Measurements from ENCODE around the gene GPD1. TPM values are rescaled to one million over a fixed set of nuclear protein-coding genes. Genes with fewer than 3 reads are reported as not detected.

Gene GPD1
- 0.29 and 3.8 TPM in 2 replicates for total RNA-seq (2014; rRNA removed; shearing (Covaris generic))

GRCh38 chr12:50103767-50104321, at the start of gene GPD1:
TSS of gene GPD1 (plus strand) at chr12:50104008. CDS start at chr12:50104051, 43 bp downstream.
- peak; percentile 15 for DNase-seq (ENCODE audit: low spot score)

DNA sequence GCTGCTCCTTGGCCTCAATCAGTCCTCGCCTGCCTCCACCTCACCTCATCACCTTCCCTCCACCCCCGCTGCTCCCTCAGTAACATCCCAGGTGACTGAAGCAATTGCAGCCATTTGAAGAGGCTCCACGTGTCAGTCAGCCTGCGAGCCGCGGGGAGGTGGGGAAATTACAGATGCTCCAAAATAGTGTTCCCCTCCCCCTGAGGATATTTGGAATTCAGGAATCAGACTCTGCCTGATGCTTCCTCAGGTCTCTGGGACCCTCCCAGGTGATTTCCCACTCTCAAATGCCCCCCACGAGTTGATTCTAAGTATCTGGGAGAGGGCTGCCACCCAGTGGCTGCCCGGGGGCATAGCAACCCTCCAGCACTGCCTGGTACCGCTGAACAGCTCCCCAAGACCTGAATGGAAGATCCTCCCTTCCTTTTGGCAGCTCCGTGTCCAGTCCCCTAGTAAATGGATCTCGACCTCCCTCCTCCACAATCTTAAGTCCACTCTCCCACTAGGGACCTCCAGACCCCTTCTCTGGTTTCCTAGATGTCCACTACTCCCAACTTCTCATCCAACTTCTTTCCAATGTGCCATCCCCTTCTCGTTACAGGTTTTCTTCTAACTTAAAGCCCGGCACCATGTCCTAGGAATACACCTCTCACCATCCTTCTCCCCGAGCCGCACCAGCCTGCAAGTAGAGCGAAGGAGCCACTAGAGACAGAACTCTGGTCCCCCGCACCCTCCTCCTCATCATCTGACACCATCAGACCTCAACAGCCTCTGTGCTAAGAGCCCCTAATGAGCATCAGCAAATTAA, 47.8 kb upstream of the GPD1 start:
- peak; percentile 25 for DNase-seq (ENCODE audit: low spot score)

DNA sequence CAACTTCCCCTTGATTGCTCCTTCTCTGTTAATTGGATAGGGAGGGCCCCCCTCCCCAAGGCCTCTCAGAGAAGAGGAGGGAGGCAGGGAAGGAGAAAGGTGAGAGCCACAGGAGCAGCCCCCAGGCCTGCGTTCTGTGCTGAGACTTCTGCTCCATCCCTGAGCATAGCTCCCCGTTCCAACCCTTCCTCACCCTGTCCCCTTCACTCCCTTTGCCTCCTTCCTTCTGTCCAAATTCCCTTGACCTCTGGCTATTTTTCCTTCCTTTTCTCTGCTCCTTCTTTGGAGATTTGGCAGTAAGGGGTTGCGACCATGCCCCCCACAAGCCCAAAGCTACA, 47.2 kb upstream of the GPD1 start:
- DNase-seq (ENCODE audit: low spot score) = no peak

DNA sequence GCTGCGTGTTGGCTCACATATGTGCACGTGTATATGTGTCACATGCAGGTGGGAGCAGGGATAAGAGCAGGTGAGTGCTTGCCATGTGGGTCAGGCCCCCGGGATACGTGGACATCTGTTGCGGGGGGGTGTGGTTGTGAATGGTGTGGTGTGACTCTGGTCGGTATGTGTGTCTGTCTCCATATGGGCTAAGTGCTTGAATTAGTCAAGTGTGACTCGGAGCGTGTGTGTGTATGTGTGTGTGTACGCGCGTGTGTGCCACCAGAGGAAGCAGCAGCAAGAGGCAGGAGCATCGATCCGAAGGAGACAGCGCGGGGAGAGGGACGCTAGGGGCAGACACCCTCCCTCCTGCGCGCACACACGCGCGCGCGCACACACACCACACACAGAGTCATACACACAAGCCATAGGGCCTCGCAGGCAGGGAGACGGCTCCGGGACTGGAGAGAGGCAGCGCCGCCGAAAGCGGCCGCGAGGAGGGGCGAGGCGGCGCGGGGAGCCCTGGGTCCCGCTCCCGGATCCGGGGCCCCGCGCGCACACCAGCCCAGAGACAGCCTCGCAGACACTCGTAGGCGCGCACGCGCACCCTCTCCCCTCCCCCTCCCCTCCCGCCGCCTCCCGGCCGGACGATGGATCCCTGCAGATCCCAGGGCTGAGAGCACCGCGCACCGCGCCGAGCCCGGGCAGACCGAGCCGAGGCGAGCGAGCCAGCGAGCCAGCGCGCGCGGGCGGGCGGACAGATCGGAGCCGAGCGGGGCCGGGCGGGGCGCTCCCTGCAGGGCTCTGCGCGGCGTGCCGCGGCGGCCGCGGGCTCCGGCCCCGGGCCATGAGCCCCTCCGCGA, 46.6 kb upstream of the GPD1 start, which contains the start of gene ASIC1:
Gene ASIC1 (plus strand): TSS at position 597 of the 842 bp plus-strand sequence. CDS start 1,171 bp downstream, outside the sequence.
- no peak for DNase-seq (ENCODE audit: low spot score)

DNA sequence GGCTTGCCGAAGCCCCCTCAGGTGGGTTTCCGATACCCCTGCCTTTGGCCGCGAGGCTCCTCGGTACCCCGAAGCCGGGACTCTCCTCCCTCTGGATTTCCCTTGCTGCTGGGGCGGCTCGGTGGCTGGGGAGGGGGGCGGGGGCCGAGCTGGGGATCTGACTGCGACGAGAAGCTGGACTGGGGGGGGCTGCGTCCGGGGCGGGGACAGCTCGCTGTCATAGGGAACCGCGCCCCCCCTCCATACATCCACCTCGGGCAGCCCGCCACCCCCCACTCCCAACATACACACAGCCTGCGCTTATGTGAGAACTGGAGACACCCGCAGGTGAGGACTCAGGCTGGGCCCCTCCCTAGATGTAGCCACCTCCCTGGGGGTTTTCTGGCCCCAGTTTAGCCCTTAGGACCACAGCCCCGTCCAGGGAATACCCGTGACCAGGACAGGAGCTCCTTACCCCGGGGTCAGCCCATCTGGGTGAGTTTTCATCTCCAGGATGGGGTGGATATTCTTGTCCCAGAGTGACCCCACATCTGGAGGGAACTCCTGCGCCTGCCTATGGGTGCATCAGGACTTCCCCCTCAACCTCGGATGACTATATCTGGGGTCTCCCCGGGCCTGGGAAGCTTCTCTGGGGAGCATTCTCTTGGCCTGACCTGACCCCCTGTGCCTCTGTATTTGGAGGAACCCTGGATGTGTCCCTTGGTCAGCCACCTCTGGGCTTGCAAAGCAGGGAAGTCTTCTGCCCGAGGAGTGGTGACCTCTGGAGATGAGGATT, 45.7 kb upstream of the GPD1 start:
- DNase-seq (ENCODE audit: low spot score) = no peak

GRCh38 chr12:50058743-50059312, 45.0 kb upstream of the GPD1 start:
- no peak for DNase-seq (ENCODE audit: low spot score)

- peak; percentile 26 for DNase-seq (ENCODE audit: low spot score)
Measured at GRCh38 chr12:50059440-50060119, 44.2 kb upstream of the GPD1 start.

DNA sequence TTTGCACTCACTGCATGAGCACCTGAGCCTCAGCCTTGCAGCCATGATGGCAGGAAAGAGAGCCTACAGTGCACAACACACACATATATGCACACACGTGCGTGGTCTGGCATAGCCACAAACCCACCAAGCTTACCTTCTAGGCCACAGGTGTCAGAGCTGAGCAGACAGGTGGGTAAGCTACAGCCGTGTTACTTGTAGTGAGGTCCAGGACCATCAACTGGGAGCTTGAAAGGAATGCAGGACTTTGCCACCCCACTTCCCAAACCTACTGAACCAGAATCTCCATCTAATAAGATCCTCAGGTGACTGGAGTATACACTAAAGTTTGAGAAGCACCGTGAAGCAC, 43.7 kb upstream of the GPD1 start:
- DNase-seq (ENCODE audit: low spot score) = no peak

DNA sequence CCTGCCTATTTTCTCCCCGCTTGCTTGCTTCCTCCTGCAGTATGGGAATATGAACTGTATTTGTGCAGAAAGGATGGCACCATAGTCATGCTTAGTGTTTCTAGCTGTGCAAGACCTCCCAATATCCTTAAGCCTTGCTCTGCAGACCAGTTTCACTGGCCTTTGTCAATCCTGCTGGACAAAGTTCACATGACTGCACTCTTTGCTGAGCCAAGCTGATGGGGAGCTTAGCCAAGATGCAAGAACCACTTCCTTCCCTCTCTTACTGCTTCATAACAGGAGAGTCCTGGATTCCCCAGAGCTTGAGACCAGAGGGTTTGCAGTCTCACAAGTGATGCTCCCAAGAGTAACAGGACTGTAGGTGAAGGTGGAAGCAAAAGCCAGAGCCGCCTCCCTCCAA, 42.6 kb upstream of the GPD1 start:
- no peak for DNase-seq (ENCODE audit: low spot score)

GRCh38 chr12:50061946-50062686, 41.7 kb upstream of the GPD1 start:
- no peak for DNase-seq (ENCODE audit: low spot score)

DNA sequence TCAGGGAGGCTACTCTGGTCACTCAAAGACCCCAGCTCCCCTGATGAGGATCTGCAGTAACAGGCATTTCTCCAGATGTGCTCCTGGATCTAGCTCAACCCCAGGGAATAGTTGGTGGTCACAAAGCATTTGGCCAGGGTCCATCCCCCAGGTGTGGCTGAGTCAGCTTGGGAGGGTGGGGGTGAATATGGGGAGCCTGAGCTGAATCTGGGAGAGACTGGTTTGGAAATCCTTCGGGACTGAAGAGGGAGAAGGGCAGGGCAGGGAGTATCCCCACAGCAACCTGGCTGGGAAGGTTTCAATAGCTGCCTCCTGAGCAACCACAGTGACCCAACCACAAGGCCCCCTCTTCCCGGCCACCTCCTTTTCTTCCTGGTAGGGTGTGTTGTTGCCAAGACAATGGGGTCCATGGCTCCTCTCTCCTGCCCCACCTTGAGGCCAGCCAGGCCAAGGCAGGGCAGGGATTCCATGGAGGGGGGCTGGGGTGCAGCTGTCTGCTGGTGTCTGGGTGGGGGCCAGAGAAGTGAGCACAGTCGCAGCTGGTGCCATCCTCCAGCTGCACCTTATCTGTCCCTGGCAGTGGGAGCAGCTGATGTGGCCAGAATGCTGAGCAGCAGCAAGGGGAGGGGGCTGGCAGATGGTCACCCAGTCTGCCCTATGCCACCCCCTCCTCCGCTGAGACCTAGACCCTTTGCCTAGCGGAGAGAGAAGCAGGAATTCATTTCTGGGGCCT, 40.9 kb upstream of the GPD1 start:
- DNase-seq (ENCODE audit: low spot score) = peak; percentile 28

- no peak for DNase-seq (ENCODE audit: low spot score)
Measured at GRCh38 chr12:50065726-50066310, 38.0 kb upstream of the GPD1 start.

DNA sequence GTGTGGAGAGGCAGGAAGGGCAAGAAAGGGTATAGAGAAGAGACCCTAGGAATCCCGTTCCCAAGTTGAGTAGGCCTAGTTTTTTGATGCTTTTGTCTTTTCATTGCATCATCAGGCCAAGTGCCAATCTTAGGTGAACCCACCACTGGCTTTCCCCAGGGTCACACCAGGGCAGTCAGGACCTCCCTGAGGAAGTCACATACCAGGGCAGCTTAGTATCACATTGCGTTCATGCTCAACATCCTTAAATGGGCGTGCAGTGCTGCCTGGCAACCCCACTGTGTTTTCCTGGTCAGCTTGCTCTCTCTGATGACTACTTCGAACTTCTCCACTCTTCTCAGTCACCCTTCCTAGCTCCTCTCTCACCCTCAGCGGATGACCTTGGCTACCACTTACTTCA, 37.4 kb upstream of the GPD1 start:
- DNase-seq (ENCODE audit: low spot score) = peak; percentile 48

DNA sequence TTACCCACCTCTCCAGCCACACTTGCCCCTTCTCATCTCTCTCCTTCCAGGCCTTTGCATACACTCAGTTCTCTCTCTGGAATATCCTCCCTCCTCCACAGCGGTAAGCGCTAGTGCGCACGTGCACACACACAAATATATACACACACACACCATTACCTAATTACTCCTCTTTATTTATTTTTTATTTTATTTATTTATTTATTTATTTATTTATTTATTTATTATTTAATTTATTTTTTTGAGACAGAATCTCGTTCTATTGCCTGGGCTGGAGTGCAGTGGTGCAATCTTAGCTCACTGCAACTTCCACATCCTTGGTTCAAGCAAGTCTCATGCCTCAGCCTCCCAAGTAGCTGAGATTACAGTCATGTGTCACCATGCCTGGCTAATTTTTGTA, 34.7 kb upstream of the GPD1 start:
- no peak for DNase-seq (ENCODE audit: low spot score)

- DNase-seq (ENCODE audit: low spot score) = no peak
Measured at GRCh38 chr12:50069539-50069938, 34.3 kb upstream of the GPD1 start.

GRCh38 chr12:50070314-50071060, 33.3 kb upstream of the GPD1 start:
- peak; percentile 75 for DNase-seq (ENCODE audit: low spot score)

DNA sequence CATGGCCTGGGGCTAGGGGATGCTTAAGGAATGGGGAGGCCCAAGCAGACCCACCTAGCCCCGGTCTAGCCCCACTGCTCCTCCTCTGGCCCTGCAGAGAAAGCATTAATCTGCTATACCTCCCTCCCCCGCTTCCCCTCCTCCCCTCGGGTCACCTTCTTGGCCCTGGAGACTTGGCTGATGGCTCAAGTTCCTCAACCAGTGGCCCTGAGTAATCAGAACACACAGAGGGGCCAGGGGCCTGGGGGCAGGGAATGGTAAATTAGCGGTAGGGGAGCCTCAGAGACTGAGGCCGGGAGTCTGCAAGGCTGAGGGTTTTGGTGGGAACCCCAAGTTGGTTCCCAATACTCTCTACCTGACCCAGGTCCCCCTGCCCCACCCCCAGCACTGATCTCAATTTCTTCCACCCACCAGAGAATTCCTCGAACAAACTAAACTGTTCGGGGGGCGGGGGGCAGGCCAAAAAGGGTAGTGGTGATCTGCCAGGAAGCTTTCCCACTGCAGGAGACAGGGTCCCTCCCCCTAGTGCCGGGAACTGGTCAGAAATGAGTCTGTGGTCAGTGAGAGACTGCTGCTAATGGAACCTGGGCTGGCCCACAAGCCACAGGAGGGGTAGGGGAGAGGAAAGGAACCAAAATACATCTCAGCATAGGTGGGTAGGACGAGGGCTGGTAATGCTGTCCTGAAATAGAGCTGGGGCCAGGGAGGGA, 31.5 kb upstream of the GPD1 start:
- no peak for DNase-seq (ENCODE audit: low spot score)

DNA sequence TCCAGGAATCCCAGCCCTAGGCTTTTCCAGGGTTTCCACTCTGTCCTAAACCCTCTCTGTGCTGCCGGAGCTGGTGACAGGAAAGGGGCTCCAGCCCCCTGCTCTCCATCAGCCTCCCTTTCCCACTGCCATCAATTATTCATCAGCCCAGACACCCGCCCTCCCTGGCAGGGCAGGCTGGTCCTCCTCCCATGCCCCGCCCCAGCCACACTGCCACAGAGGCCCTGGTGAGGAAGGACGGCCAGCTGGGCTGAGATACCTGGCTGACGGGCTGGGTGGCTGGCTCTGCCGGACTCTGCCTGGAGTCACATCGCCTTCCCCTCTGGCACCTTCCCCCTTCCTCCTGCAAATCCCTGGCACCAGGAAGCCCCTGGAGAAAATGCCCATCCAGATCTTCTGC, 30.6 kb upstream of the GPD1 start:
- DNase-seq (ENCODE audit: low spot score) = no peak
